Mesenchymal stem cell (in vitro differentiated cells and primary cell): ENCODE results near the gene KRTAP29-1.
A peak's percentile ranks its signal among the peaks of the same experiment; 100 is the strongest.

Experiments
- DNase-seq: peaks from one replicate; pipeline ENCODE4 v3.0.0-alpha.2; 2013
- H2AFZ ChIP-seq: one replicate; pipeline ENCODE4 v1.6.1; 2013; ENCODE audit warnings: low read depth, mild to moderate bottlenecking, control low read depth, inconsistent platforms, low read length, moderate library complexity
- H2AK5ac ChIP-seq: 2 replicates; pipeline ENCODE4 v1.6.1; 2013; ENCODE audit warnings: low read length, moderate library complexity, mild to moderate bottlenecking, inconsistent platforms; ENCODE audit not compliant: severe bottlenecking
- H2BK120ac ChIP-seq: one replicate; pipeline ENCODE4 v1.6.1; 2013; ENCODE audit warnings: low read depth, mild to moderate bottlenecking, inconsistent platforms, low read length, moderate library complexity
- H2BK12ac ChIP-seq, 2 experiments: one replicate each; pipeline ENCODE4 v1.6.1; 2013; ENCODE audit warnings: inconsistent platforms in 2 of 2, low read length in 2 of 2, mild to moderate bottlenecking in 2 of 2, moderate library complexity in 2 of 2, control low read depth in 1 of 2
- H2BK15ac ChIP-seq: one replicate; pipeline ENCODE4 v1.6.1; 2013; ENCODE audit warnings: mild to moderate bottlenecking, low read depth, inconsistent platforms; ENCODE audit not compliant: poor library complexity, severe bottlenecking
- H2BK5ac ChIP-seq: 2 replicates; pipeline ENCODE4 v1.6.1; 2013; ENCODE audit warnings: low read depth, mild to moderate bottlenecking, low read length, control low read depth, inconsistent platforms; ENCODE audit not compliant: poor library complexity, severe bottlenecking
- H3K14ac ChIP-seq, 2 experiments: one replicate each; pipeline ENCODE4 v1.6.1; 2013; ENCODE audit warnings: inconsistent platforms in 2 of 2, low read length in 2 of 2, control low read depth in 1 of 2, mild to moderate bottlenecking in 1 of 2, moderate library complexity in 1 of 2
- H3K18ac ChIP-seq, 2 experiments: one replicate each; pipeline ENCODE4 v1.6.1; 2013; ENCODE audit warnings: inconsistent platforms in 2 of 2, low read length in 2 of 2, control low read depth in 1 of 2, low read depth in 1 of 2, mild to moderate bottlenecking in 1 of 2
- H3K23ac ChIP-seq, 2 experiments: one replicate each; pipeline ENCODE4 v1.6.1; 2013; ENCODE audit warnings: inconsistent platforms in 2 of 2, low read length in 2 of 2, mild to moderate bottlenecking in 2 of 2, moderate library complexity in 2 of 2, control low read depth in 1 of 2
- H3K27ac ChIP-seq: 2 replicates; pipeline ENCODE4 v1.5.1; 2013; ENCODE audit warnings: mild to moderate bottlenecking, moderate library complexity, low read length, control low read depth, inconsistent platforms; ENCODE audit not compliant: poor library complexity, severe bottlenecking
- H3K27me3 ChIP-seq, 2 experiments: 2 replicates each; pipeline versions ENCODE4 v1.6.1 to v1.7.0; 2013; ENCODE audit warnings: low read length in 2 of 2, mild to moderate bottlenecking in 2 of 2, moderate library complexity in 2 of 2, control low read depth in 1 of 2, inconsistent platforms in 1 of 2; ENCODE audit not compliant: control insufficient read depth in 1 of 2, insufficient read depth in 1 of 2
- H3K36me3 ChIP-seq, 2 experiments: 2 replicates each; pipeline versions ENCODE4 v1.6.1 to v1.7.0; 2013; ENCODE audit warnings: low read length in 2 of 2, control low read depth in 1 of 2, inconsistent platforms in 1 of 2, low read depth in 1 of 2, mild to moderate bottlenecking in 1 of 2; ENCODE audit not compliant: insufficient read depth in 2 of 2, control insufficient read depth in 1 of 2
- H3K4ac ChIP-seq, 2 experiments: one replicate each; pipeline ENCODE4 v1.6.1; 2013; ENCODE audit warnings: inconsistent platforms in 2 of 2, low read length in 2 of 2, mild to moderate bottlenecking in 2 of 2, moderate library complexity in 2 of 2, control low read depth in 1 of 2, low read depth in 1 of 2
- H3K4me1 ChIP-seq: 2 replicates; pipeline ENCODE4 v1.6.1; 2013; ENCODE audit warnings: low read depth, low read length, control low read depth; ENCODE audit not compliant: control insufficient read depth, insufficient read depth
- H3K4me2 ChIP-seq: 2 replicates; pipeline ENCODE4 v1.6.1; 2013; ENCODE audit warnings: low read length, mild to moderate bottlenecking, inconsistent platforms; ENCODE audit not compliant: poor library complexity, severe bottlenecking
- H3K4me3 ChIP-seq, 2 experiments: 2 replicates each; pipeline versions ENCODE4 v1.5.1 to v1.7.0; 2013; ENCODE audit warnings: low read length in 2 of 2, mild to moderate bottlenecking in 2 of 2, control low read depth in 1 of 2, low read depth in 1 of 2; ENCODE audit not compliant: insufficient read depth in 1 of 2
- H3K79me1 ChIP-seq: replicated peaks from 2 replicates; pipeline ENCODE4 v1.6.1; 2013; ENCODE audit warnings: mild to moderate bottlenecking, control low read depth, low read length, inconsistent platforms; ENCODE audit not compliant: poor library complexity, severe bottlenecking
- H3K9ac ChIP-seq: 2 replicates; pipeline ENCODE4 v1.7.0; 2013; ENCODE audit warnings: mild to moderate bottlenecking, low read length, moderate library complexity
- H3K9me3 ChIP-seq: 2 replicates; pipeline ENCODE4 v1.7.0; 2013; ENCODE audit warnings: mild to moderate bottlenecking, low read length; ENCODE audit not compliant: control insufficient read depth
- H4K8ac ChIP-seq: one replicate; pipeline ENCODE4 v1.6.1; 2013; ENCODE audit warnings: inconsistent platforms, mild to moderate bottlenecking, low read length, moderate library complexity
- H4K91ac ChIP-seq: one replicate; pipeline ENCODE4 v1.6.1; 2013; ENCODE audit warnings: mild to moderate bottlenecking, low read length, inconsistent platforms
- WGBS: methylation state at CpG from one replicate; pipeline ENCODE4 v1.1.7; 2013; ENCODE audit warnings: mixed read lengths; 5-methylcytosine and 5-hydroxymethylcytosine counted together

KRTAP29-1 gene

DNA sequence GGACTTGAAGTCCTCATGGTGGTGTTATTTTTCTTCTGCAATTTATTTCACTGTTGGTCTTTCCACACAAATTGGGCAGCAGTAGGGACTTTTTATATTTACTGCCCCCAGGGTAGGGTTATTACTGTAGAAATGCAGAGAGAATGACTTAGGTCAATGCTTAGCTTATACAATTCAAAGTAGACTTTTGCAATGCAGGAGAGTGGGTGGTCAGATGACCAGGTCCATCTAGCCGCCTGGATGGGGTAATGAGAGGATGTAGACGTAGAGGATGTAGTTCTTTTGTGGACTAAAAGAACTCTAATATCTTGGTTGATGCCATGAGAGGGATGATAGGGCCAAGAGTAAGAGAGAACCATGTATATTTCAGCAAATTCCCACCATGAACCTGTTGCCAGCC lies 15.6 kb upstream of the KRTAP29-1 start:
- H3K36me3 ChIP-seq, result no peaks in the 10 kb centered on the region
- no peak overlapping the region for H3K18ac ChIP-seq
- no peak overlapping the region for H2BK5ac ChIP-seq
- H3K4me2 ChIP-seq, result no peak overlapping the region
- peaks cover 5% of the 10 kb centered on the region for H3K4me1 ChIP-seq
- no peak overlapping the region for H2AFZ ChIP-seq
- no peak for DNase-seq
- no peak overlapping the region for H3K27ac ChIP-seq
- 77% methylated on average over 2 of the region's 2 CpGs for WGBS
- H3K9ac ChIP-seq, result no peak overlapping the region
- H4K91ac ChIP-seq, result no peak overlapping the region
- H4K8ac ChIP-seq, result no peak overlapping the region
- H3K4me3 ChIP-seq, result no peak overlapping the region
- no peak overlapping the region for H2BK15ac ChIP-seq
- H3K9me3 ChIP-seq, result peaks cover 7% of the 10 kb centered on the region
- no peak overlapping the region for H2BK12ac ChIP-seq
- no peak overlapping the region for H3K14ac ChIP-seq
- H3K23ac ChIP-seq, result no peak overlapping the region
- no peak overlapping the region for H2AK5ac ChIP-seq
- peaks cover 0 to 20% of the 10 kb centered on the region in 2 experiments for H3K27me3 ChIP-seq
- no peaks in the 10 kb centered on the region for H3K79me1 ChIP-seq
- no peak overlapping the region for H3K4ac ChIP-seq
- H2BK120ac ChIP-seq, result no peak overlapping the region

DNA sequence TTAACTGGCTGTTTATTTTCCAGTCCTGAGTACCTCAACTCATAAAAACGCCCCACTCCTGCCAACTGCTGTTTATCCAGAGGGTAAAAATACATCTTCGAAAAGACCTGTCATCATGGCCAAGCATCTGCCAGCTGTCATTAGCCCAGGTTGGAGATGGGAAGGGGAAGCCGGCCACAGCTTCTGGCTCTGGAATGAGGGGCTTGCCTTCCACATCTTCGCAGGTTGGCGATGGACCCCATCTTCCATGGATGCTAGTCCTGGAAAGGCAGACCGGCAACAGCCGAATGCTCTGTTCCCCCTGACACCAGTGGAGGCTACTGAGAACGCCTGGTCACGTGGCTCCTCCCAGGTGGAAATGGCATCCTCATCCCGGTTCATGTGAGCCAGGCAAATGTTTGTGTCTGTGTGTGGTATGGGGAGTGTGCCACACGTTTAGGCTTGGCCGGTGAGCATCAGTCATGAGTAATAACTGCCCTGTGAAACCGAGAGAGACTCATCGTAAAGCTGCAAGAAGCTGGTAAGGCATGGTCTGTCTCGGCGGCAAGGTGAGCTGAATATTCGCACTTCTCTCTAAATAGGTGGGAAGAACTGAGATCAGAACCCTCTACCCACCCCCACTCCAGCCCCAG lies 13.3 kb upstream of the KRTAP29-1 start:
- peak overlapping the region; percentile 70 for H2BK5ac ChIP-seq
- H4K8ac ChIP-seq, result no peak overlapping the region
- H3K9me3 ChIP-seq, result peaks cover 7% of the 10 kb centered on the region
- H3K4ac ChIP-seq, result no peak overlapping the region
- H2BK15ac ChIP-seq, result peak overlapping the region; percentile 36
- no peak overlapping the region for H2BK120ac ChIP-seq
- no peak overlapping the region for H3K27ac ChIP-seq
- H2AFZ ChIP-seq, result no peak overlapping the region
- H3K4me2 ChIP-seq, result no peak overlapping the region
- no peaks in the 10 kb centered on the region for H3K36me3 ChIP-seq
- peaks cover 0 to 31% of the 10 kb centered on the region in 2 experiments for H3K27me3 ChIP-seq
- no peak overlapping the region for H3K4me3 ChIP-seq
- no peaks in the 10 kb centered on the region for H3K79me1 ChIP-seq
- H2AK5ac ChIP-seq, result peak overlapping the region; percentile 47
- peak overlapping the region; percentile 86 for H4K91ac ChIP-seq
- H3K14ac ChIP-seq, result no peak overlapping the region
- no peak for DNase-seq
- no peak overlapping the region for H3K18ac ChIP-seq
- H3K4me1 ChIP-seq, result no peaks in the 10 kb centered on the region
- H3K23ac ChIP-seq, result no peak overlapping the region
- H3K9ac ChIP-seq, result no peak overlapping the region
- H2BK12ac ChIP-seq, result no peak overlapping the region
- 78% methylated on average over 16 of the region's 17 CpGs for WGBS

- peak within 1 kb of the TSS; percentile 70 for H2BK5ac ChIP-seq
- H3K4me2 ChIP-seq, result no peak within 1 kb of the TSS
- no peak within 1 kb of the TSS for H4K8ac ChIP-seq
- 95% methylated on average over 20 of the region's 24 CpGs for WGBS
- H3K14ac ChIP-seq, result peak within 1 kb of the TSS in 1 of 2 experiments; percentile 7
- H3K4ac ChIP-seq, result no peak within 1 kb of the TSS
- no peak within 1 kb of the TSS for H3K18ac ChIP-seq
- H2AFZ ChIP-seq, result no peak within 1 kb of the TSS
- H3K79me1 ChIP-seq, result no peaks in the 10 kb centered on the region
- H2BK15ac ChIP-seq, result peak within 1 kb of the TSS; percentile 36
- H3K27me3 ChIP-seq, result peaks cover 0 to 31% of the 10 kb centered on the region in 2 experiments
- H3K4me1 ChIP-seq, result no peaks in the 10 kb centered on the region
- H2BK12ac ChIP-seq, result no peak within 1 kb of the TSS
- no peak within 1 kb of the TSS for H2BK120ac ChIP-seq
- H3K23ac ChIP-seq, result no peak within 1 kb of the TSS
- no peak within 1 kb of the TSS for H3K9ac ChIP-seq
- H3K4me3 ChIP-seq, result no peak within 1 kb of the TSS
- H3K27ac ChIP-seq, result no peak within 1 kb of the TSS
- no peak for DNase-seq
- H3K9me3 ChIP-seq, result peaks cover 7% of the 10 kb centered on the region
- H4K91ac ChIP-seq, result peak within 1 kb of the TSS; percentile 86
- H2AK5ac ChIP-seq, result peak within 1 kb of the TSS; percentile 47
- H3K36me3 ChIP-seq, result no peaks in the 10 kb centered on the region
Measured at GRCh38 chr17:41315204-41315794, 12.6 kb upstream of the KRTAP29-1 start, which contains the start of gene KRTAP17-1. Gene KRTAP17-1 (minus strand): TSS chr17:41315710. CDS start chr17:41315650, 60 bp downstream.

DNA sequence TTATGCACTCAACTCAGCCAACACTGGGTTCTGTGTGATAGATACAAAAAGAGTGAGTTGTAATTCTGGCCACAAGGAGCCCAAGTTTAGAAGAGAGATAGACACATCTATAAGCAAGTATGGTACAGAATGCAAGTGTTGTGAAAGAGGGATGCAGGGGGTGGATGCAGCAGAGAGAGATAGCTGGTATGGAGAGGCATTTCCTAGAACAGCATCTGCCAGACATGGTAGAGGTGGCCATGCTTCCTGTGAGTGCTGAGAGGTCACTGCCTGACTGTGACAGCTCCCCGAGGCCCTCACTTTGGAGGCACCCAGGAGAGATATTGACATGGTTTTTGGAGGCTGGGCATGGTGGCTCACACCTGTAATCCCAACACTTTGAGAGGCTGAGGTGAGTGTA lies 8.5 kb upstream of the KRTAP29-1 start:
- Histone ChIP-seq H2BK15ac (no peak overlapping the region), H3K4me2 (no peak overlapping the region), H3K14ac (no peak overlapping the region), H4K91ac (no peak overlapping the region), H2AFZ (no peak overlapping the region), H4K8ac (no peak overlapping the region), H3K4me3 (no peak overlapping the region), H3K9ac (no peak overlapping the region), H3K36me3 (no peaks in the 10 kb centered on the region), H2BK5ac (no peak overlapping the region), H2BK12ac (no peak overlapping the region), H3K18ac (no peak overlapping the region), H3K27me3 (peaks cover 0 to 47% of the 10 kb centered on the region in 2 experiments), H3K9me3 (no peaks in the 10 kb centered on the region), H3K79me1 (no peaks in the 10 kb centered on the region), H3K4me1 (peaks cover 13% of the 10 kb centered on the region), H3K4ac (no peak overlapping the region), H2BK120ac (no peak overlapping the region), H3K23ac (no peak overlapping the region), H2AK5ac (no peak overlapping the region), H3K27ac (no peak overlapping the region)
- WGBS, result 44% methylated on average over 1 of the region's 1 CpG
- DNase-seq, result no peak
